DOHH2 (cell line): ENCODE data around the gene ARHGEF33.

Source experiments
- EZH2phosphoT487 ChIP-seq: fragments of 200-600 bp; sonication (generic); IDR thresholded peaks from 2 replicates; pipeline ENCODE4 v1.6.1; 2017; ENCODE audit warnings: borderline replicate concordance, mild to moderate bottlenecking, antibody characterized with exemption, low read length, moderate library complexity, mixed read lengths
- TF ChIP-seq, protein P1 (sequence below): fragments of 200-600 bp; sonication (generic); IDR thresholded peaks from one replicate; pipeline ENCODE4 v1.5.1; 2014; ENCODE audit warnings: antibody characterized with exemption, mild to moderate bottlenecking, low read depth, low read length; ENCODE audit not compliant: poor library complexity, severe bottlenecking

DNA sequence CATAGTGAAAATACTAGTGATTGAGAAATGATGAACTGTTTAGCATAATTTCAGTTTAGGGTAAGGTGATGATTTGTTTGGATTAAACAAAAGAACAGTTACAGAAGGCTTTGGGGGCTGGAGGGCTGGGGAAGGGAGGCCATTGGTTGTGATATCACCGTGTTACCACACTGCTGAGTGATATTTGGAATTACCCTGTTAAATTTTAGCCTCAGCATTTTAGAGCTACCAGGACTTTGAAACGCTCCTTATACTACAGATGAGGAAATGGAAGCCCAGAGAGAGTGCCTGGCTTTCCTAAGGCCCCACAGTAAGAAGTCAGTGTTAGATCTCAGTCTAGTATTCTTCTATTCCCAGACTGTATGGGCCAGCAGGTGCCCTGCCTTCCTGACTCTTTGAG is 15.6 kb downstream of the ARHGEF33 start:
- TF ChIP-seq, protein P1, sequence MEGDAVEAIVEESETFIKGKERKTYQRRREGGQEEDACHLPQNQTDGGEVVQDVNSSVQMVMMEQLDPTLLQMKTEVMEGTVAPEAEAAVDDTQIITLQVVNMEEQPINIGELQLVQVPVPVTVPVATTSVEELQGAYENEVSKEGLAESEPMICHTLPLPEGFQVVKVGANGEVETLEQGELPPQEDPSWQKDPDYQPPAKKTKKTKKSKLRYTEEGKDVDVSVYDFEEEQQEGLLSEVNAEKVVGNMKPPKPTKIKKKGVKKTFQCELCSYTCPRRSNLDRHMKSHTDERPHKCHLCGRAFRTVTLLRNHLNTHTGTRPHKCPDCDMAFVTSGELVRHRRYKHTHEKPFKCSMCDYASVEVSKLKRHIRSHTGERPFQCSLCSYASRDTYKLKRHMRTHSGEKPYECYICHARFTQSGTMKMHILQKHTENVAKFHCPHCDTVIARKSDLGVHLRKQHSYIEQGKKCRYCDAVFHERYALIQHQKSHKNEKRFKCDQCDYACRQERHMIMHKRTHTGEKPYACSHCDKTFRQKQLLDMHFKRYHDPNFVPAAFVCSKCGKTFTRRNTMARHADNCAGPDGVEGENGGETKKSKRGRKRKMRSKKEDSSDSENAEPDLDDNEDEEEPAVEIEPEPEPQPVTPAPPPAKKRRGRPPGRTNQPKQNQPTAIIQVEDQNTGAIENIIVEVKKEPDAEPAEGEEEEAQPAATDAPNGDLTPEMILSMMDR, result no peak
- no peak for TF ChIP-seq EZH2phosphoT487
